Measurements from ENCODE around the gene MB. TPM values are rescaled to one million over a fixed set of nuclear protein-coding genes. Genes with fewer than 3 reads are reported as not detected.

The MB gene
- polyA plus RNA-seq, 1 donor from 2014 or later = 0.51 TPM

DNA sequence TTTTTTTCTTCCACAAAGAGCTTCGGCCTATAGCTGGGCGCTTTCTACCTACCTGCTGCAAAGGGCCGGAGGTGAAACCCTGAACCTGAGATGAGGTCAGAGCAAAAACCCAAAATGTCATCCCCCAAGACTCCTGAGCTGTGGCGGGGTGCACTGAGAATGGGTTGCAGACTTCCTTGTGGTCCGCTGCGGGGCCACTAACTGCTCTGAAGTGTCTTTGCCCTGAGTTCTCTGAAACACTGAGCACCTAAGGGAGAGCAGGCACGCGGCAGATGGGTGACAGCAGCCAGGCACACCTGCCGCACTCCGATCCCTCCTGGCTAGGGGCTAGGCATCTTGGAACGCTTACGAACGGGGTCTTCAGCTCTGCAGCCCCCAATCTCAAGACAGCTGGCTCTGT is 47.2 kb downstream of the MB start:
- Histone ChIP-seq H3K36me3 (ENCODE audit: insufficient read depth, low read length) (no peaks in the 10 kb centered on the region), H3K79me2 (replicated peaks; ENCODE audit: insufficient read depth, low read length) (no peaks in the 10 kb centered on the region), H3K9me3 (ENCODE audit: low read length) (no peaks in the 10 kb centered on the region), H3K27ac (ENCODE audit: low read length) (no peak overlapping the region), H2AFZ (ENCODE audit: low read depth, low read length) (no peak overlapping the region), H4K20me1 (ENCODE audit: insufficient read depth) (no peaks in the 10 kb centered on the region), H3K4me3 (ENCODE audit: low read length) (no peak overlapping the region), H3K27me3 (ENCODE audit: insufficient read depth, low read depth, low read length) (no peaks in the 10 kb centered on the region), H3F3A (ENCODE audit: insufficient read depth, low read length, poor library complexity, severe bottlenecking) (no peaks in the 10 kb centered on the region), H3K9me2 (ENCODE audit: insufficient read depth, low read length) (no peaks in the 10 kb centered on the region), H3K4me2 (ENCODE audit: low read length) (no peak overlapping the region), H3K9ac (ENCODE audit: low read length) (no peak overlapping the region)
- TF ChIP-seq TAF1 (IDR thresholded peaks at IDR 0.05; ENCODE audit: low read depth) (no peak), MXI1 (conservative IDR thresholded peaks at IDR 0.05; ENCODE audit: poor library complexity, severe bottlenecking) (no peak), POLR2AphosphoS5 (IDR thresholded peaks at IDR 0.05) (no peak), SMC3 (conservative IDR thresholded peaks at IDR 0.05; ENCODE audit: poor library complexity) (no peak), RAD21 (conservative IDR thresholded peaks at IDR 0.05) (no peak), EZH2 (IDR thresholded peaks at IDR 0.05; ENCODE audit: borderline replicate concordance, insufficient read depth, low read length, poor library complexity, severe bottlenecking) (no peak), EP300 (conservative IDR thresholded peaks at IDR 0.05; ENCODE audit: poor library complexity, severe bottlenecking) (no peak)
- TF ChIP-seq, protein P1, sequence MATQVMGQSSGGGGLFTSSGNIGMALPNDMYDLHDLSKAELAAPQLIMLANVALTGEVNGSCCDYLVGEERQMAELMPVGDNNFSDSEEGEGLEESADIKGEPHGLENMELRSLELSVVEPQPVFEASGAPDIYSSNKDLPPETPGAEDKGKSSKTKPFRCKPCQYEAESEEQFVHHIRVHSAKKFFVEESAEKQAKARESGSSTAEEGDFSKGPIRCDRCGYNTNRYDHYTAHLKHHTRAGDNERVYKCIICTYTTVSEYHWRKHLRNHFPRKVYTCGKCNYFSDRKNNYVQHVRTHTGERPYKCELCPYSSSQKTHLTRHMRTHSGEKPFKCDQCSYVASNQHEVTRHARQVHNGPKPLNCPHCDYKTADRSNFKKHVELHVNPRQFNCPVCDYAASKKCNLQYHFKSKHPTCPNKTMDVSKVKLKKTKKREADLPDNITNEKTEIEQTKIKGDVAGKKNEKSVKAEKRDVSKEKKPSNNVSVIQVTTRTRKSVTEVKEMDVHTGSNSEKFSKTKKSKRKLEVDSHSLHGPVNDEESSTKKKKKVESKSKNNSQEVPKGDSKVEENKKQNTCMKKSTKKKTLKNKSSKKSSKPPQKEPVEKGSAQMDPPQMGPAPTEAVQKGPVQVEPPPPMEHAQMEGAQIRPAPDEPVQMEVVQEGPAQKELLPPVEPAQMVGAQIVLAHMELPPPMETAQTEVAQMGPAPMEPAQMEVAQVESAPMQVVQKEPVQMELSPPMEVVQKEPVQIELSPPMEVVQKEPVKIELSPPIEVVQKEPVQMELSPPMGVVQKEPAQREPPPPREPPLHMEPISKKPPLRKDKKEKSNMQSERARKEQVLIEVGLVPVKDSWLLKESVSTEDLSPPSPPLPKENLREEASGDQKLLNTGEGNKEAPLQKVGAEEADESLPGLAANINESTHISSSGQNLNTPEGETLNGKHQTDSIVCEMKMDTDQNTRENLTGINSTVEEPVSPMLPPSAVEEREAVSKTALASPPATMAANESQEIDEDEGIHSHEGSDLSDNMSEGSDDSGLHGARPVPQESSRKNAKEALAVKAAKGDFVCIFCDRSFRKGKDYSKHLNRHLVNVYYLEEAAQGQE (IDR thresholded peaks at IDR 0.05; ENCODE audit: borderline replicate concordance) = no peak
- TF ChIP-seq, protein P2, sequence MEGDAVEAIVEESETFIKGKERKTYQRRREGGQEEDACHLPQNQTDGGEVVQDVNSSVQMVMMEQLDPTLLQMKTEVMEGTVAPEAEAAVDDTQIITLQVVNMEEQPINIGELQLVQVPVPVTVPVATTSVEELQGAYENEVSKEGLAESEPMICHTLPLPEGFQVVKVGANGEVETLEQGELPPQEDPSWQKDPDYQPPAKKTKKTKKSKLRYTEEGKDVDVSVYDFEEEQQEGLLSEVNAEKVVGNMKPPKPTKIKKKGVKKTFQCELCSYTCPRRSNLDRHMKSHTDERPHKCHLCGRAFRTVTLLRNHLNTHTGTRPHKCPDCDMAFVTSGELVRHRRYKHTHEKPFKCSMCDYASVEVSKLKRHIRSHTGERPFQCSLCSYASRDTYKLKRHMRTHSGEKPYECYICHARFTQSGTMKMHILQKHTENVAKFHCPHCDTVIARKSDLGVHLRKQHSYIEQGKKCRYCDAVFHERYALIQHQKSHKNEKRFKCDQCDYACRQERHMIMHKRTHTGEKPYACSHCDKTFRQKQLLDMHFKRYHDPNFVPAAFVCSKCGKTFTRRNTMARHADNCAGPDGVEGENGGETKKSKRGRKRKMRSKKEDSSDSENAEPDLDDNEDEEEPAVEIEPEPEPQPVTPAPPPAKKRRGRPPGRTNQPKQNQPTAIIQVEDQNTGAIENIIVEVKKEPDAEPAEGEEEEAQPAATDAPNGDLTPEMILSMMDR (IDR thresholded peaks at IDR 0.05; ENCODE audit: poor library complexity, severe bottlenecking) = no peak

DNA sequence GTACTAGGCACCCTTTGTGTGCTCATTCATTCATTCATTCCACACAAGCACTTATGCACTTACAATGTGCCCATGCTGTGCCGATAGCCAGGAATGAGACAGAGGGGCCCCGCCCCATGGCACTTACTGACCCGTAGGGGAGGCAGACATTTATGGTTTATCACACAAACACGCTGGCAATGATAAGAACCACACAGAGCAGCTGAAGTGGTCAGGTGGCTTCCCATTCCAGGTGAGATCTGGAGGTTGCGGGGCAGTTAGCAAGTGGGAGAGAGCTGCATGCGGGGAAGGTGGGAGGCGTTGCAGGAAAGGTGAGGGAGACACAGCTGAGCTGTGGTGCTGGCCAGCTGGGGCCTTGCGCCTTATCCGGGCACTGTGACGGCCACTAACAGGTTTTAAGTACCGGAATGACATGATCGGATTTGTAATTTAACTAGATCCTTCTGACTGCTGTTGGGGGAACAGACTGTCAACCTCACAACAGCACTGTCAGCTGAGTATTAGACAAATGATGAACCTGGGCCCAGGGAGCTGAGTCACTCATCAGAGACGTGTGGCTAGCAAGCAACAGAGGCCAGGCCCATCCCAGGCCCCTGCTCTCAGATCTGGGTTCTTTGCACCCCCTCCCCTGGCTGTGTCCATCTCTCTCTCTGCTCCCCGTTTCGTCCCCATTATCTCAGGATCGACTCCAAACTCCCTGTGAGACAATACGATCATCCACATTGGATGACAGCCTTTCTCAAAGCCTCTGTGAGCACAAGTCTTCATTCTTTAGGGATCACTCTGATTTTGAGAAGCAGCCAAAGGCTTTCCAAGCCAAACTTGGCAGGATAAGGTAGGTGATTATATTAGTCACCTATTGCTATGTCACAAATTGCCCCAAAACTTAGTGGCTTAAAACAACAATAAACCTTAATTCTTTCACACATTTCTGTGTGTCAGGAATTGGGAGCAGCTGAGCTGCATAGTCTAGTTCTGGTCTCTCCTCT is 48.1 kb downstream of the MB start:
- H3K79me2 ChIP-seq (replicated peaks; ENCODE audit: insufficient read depth, low read length) = no peaks in the 10 kb centered on the region
- no peaks in the 10 kb centered on the region for H3K27me3 ChIP-seq (ENCODE audit: insufficient read depth, low read depth, low read length)
- H3K4me3 ChIP-seq (ENCODE audit: low read length) = no peak overlapping the region
- no peak overlapping the region for H2AFZ ChIP-seq (ENCODE audit: low read depth, low read length)
- TF ChIP-seq POLR2AphosphoS5 (IDR thresholded peaks at IDR 0.05) = no peak
- TF ChIP-seq SMC3 (conservative IDR thresholded peaks at IDR 0.05; ENCODE audit: poor library complexity) = no peak
- no peak for TF ChIP-seq RAD21 (conservative IDR thresholded peaks at IDR 0.05)
- TF ChIP-seq, protein P2 (IDR thresholded peaks at IDR 0.05; ENCODE audit: poor library complexity, severe bottlenecking) = no peak
- no peak for TF ChIP-seq EP300 (conservative IDR thresholded peaks at IDR 0.05; ENCODE audit: poor library complexity, severe bottlenecking)
- TF ChIP-seq MXI1 (conservative IDR thresholded peaks at IDR 0.05; ENCODE audit: poor library complexity, severe bottlenecking) = no peak
- TF ChIP-seq TAF1 (IDR thresholded peaks at IDR 0.05; ENCODE audit: low read depth) = no peak
- TF ChIP-seq, protein P1 (IDR thresholded peaks at IDR 0.05; ENCODE audit: borderline replicate concordance) = no peak
- TF ChIP-seq EZH2 (IDR thresholded peaks at IDR 0.05; ENCODE audit: borderline replicate concordance, insufficient read depth, low read length, poor library complexity, severe bottlenecking) = no peak
- H3F3A ChIP-seq (ENCODE audit: insufficient read depth, low read length, poor library complexity, severe bottlenecking) = no peaks in the 10 kb centered on the region
- H3K9me2 ChIP-seq (ENCODE audit: insufficient read depth, low read length) = no peaks in the 10 kb centered on the region
- H3K36me3 ChIP-seq (ENCODE audit: insufficient read depth, low read length) = no peaks in the 10 kb centered on the region
- no peaks in the 10 kb centered on the region for H3K9me3 ChIP-seq (ENCODE audit: low read length)
- no peak overlapping the region for H3K9ac ChIP-seq (ENCODE audit: low read length)
- no peaks in the 10 kb centered on the region for H4K20me1 ChIP-seq (ENCODE audit: insufficient read depth)
- no peak overlapping the region for H3K4me2 ChIP-seq (ENCODE audit: low read length)
- no peak overlapping the region for H3K27ac ChIP-seq (ENCODE audit: low read length)

Data from neural cell (in vitro differentiated cells).